Urinary bladder (tissue), 4 donors: Measurements from ENCODE around the gene ENDOV. TPM values are rescaled to one million over a fixed set of nuclear protein-coding genes. Genes with fewer than 3 reads are reported as not detected.

ENCODE experiments used
- DNase-seq: peaks from one replicate; pipeline ENCODE4 v3.0.0-alpha.2; 2015; ENCODE audit errors: extremely low spot score
- H3K27ac ChIP-seq: one replicate; pipeline ENCODE4 v1.5.1; 2013; ENCODE audit warnings: low read depth, mild to moderate bottlenecking, moderate library complexity
- H3K36me3 ChIP-seq: one replicate; pipeline ENCODE4 v1.6.1; 2013; ENCODE audit warnings: mild to moderate bottlenecking, moderate library complexity; ENCODE audit not compliant: insufficient read depth
- H3K4me1 ChIP-seq: one replicate; pipeline ENCODE4 v1.6.1; 2013; ENCODE audit warnings: mild to moderate bottlenecking, moderate library complexity; ENCODE audit not compliant: insufficient read depth
- H3K4me3 ChIP-seq: one replicate; pipeline ENCODE4 v1.5.1; 2013; ENCODE audit warnings: low read depth, low read length
- WGBS: extraction: QIAGEN DNeasy Blood & Tissue Kit; methylation state at CpG from one replicate; pipeline ENCODE4 v1.1.7; 2013; 5-methylcytosine and 5-hydroxymethylcytosine counted together
- polyA plus RNA-seq: library from polyadenylated mRNA; stranded (reverse); fragments of 200-250 nt; gene quantifications from one replicate; pipeline ENCODE4 v1.2.3, GENCODE V29; 2013
- total RNA-seq: library from RNA; depleted of rRNA; stranded (reverse); fragments of >200 nt; gene quantifications from one replicate; pipeline ENCODE4 v1.2.3, GENCODE V29; 2014
- donor health status: healthy with polysubstance abuse.
- donor health status: healthy.

ENDOV gene
- total and polyA plus RNA-seq, 2 donors, result 12.9 to 17.8 TPM

GRCh38 chr17:80449194-80449929, 34.4 kb downstream of the ENDOV start:
- H3K36me3 ChIP-seq, result no peaks in the 10 kb centered on the region
- no peak for DNase-seq
- 88% methylated on average over 27 of the region's 27 CpGs for WGBS
- H3K4me3 ChIP-seq, result no peak overlapping the region
- no peaks in the 10 kb centered on the region for H3K4me1 ChIP-seq
- no peak overlapping the region for H3K27ac ChIP-seq

GRCh38 chr17:80449930-80450576, 35.1 kb downstream of the ENDOV start:
- no peak for DNase-seq
- no peaks in the 10 kb centered on the region for H3K4me1 ChIP-seq

GRCh38 chr17:80451104-80451775, 36.3 kb downstream of the ENDOV start:
- H3K27ac ChIP-seq, result no peak overlapping the region

More at GRCh38 chr17:80449930-80450576, 35.1 kb downstream of the ENDOV start:
- no peaks in the 10 kb centered on the region for H3K36me3 ChIP-seq
- WGBS, result 30% methylated on average over 18 of the region's 18 CpGs
- no peak overlapping the region for H3K4me3 ChIP-seq
- H3K27ac ChIP-seq, result no peak overlapping the region

GRCh38 chr17:80452173-80452915, 37.4 kb downstream of the ENDOV start:
- H3K27ac ChIP-seq, result no peak overlapping the region
- no peak for DNase-seq
- H3K36me3 ChIP-seq, result no peaks in the 10 kb centered on the region
- H3K4me3 ChIP-seq, result no peak overlapping the region
- H3K4me1 ChIP-seq, result no peaks in the 10 kb centered on the region
- 86% methylated on average over 14 of the region's 14 CpGs for WGBS

More at GRCh38 chr17:80451104-80451775, 36.3 kb downstream of the ENDOV start:
- H3K36me3 ChIP-seq, result no peaks in the 10 kb centered on the region
- DNase-seq, result no peak
- WGBS, result 87% methylated on average over 9 of the region's 9 CpGs
- no peaks in the 10 kb centered on the region for H3K4me1 ChIP-seq
- H3K4me3 ChIP-seq, result no peak overlapping the region

GRCh38 chr17:80453126-80453997, 38.4 kb downstream of the ENDOV start:
- Histone ChIP-seq H3K27ac (no peak overlapping the region), H3K36me3 (no peaks in the 10 kb centered on the region), H3K4me3 (no peak overlapping the region), H3K4me1 (no peaks in the 10 kb centered on the region)
- DNase-seq, result no peak
- 88% methylated on average over 19 of the region's 19 CpGs for WGBS

DNA sequence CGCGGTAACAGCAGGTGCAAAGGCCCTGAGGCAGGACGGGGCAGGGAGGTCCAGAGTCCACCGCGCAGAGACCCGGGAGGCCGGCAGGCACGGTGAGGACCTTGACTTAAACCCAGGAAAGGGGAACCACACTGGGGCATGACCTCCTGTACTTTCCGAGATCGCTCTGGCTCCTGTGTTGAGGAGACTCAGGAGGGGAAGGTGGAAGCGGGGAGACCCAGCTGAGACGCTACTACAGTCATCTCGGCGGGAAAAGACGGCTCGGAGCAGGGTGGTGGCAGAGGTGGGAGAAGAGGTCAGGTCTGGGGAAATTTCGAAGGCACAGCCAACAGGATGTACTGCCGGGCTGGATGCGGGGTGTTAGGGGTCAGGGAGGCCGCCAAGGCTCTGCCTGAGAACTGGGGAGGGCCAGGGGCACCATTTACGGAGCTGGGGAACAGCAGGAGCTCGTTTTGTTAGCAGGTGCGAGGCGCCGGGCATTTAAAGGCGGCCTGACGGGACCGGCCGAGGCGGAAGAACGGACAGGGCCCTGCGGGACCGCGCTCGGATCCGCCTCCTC, 39.1 kb downstream of the ENDOV start:
- Histone ChIP-seq H3K36me3 (no peaks in the 10 kb centered on the region), H3K27ac (peak overlapping the region; percentile 87), H3K4me1 (no peaks in the 10 kb centered on the region), H3K4me3 (peak overlapping the region; percentile 63)
- WGBS, result 34% methylated on average over 36 of the region's 36 CpGs
- no peak for DNase-seq

- Histone ChIP-seq H3K36me3 (no peaks in the 10 kb centered on the region), H3K4me1 (no peaks in the 10 kb centered on the region), H3K27ac (peak overlapping the region; percentile 98), H3K4me3 (peak overlapping the region; percentile 63)
- WGBS, result under 1% methylated on average over 88 of the region's 88 CpGs
- DNase-seq, result peak; percentile 78
These were observed 39.8 kb downstream of the ENDOV start for GRCh38 chr17:80454557-80455335.

DNA sequence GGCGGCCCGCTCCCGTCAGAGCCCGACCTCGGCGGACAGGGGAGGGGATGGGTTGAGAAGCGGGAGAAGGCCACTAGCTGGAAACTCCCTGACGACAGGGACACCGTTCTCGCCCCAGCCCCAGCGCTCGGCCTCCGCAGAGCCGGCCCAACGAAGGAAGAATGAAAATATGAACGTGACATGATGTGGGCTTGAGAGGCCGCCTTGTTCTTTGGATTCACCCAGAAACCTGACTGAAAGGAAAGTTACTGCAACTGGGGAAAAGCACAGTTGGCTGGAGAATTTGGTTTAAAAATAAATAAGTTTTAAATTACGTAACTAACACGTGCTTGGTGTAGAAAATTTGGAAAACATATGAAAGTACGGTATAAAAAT, 40.4 kb downstream of the ENDOV start:
- no peaks in the 10 kb centered on the region for H3K4me1 ChIP-seq
- no peak for DNase-seq
- WGBS, result 6% methylated on average over 20 of the region's 20 CpGs
- H3K4me3 ChIP-seq, result peak overlapping the region; percentile 63
- no peaks in the 10 kb centered on the region for H3K36me3 ChIP-seq
- peak overlapping the region; percentile 98 for H3K27ac ChIP-seq

GRCh38 chr17:80455784-80456183, 40.8 kb downstream of the ENDOV start:
- Histone ChIP-seq H3K36me3 (no peaks in the 10 kb centered on the region), H3K27ac (no peak overlapping the region), H3K4me3 (no peak overlapping the region), H3K4me1 (no peaks in the 10 kb centered on the region)
- WGBS, result 51% methylated on average over 4 of the region's 4 CpGs
- DNase-seq, result no peak

GRCh38 chr17:80456465-80457235, 41.7 kb downstream of the ENDOV start:
- 42% methylated on average over 21 of the region's 21 CpGs for WGBS
- no peak for DNase-seq
- H3K36me3 ChIP-seq, result no peaks in the 10 kb centered on the region
- H3K4me3 ChIP-seq, result no peak overlapping the region
- no peaks in the 10 kb centered on the region for H3K4me1 ChIP-seq
- H3K27ac ChIP-seq, result no peak overlapping the region

- H3K4me1 ChIP-seq, result no peaks in the 10 kb centered on the region
- DNase-seq, result no peak
- no peak overlapping the region for H3K27ac ChIP-seq
- no peaks in the 10 kb centered on the region for H3K36me3 ChIP-seq
- 66% methylated on average over 15 of the region's 15 CpGs for WGBS
- no peak overlapping the region for H3K4me3 ChIP-seq
These were observed 42.4 kb downstream of the ENDOV start for GRCh38 chr17:80457236-80457856.
